ENCODE results near the gene ASCC1. TPM values are rescaled to one million over a fixed set of nuclear protein-coding genes. Genes with fewer than 3 reads are reported as not detected.
"Not testable (repeated sequence)": the region's sequence is repeated elsewhere in the genome, so short reads cannot be mapped to it uniquely, and the experiment has no call there.

The ASCC1 gene
- polyA plus RNA-seq, 1 donor (not counting 4 experiments of a cell fraction or from before 2014, with no cell fraction given) = 32.9 TPM

DNA sequence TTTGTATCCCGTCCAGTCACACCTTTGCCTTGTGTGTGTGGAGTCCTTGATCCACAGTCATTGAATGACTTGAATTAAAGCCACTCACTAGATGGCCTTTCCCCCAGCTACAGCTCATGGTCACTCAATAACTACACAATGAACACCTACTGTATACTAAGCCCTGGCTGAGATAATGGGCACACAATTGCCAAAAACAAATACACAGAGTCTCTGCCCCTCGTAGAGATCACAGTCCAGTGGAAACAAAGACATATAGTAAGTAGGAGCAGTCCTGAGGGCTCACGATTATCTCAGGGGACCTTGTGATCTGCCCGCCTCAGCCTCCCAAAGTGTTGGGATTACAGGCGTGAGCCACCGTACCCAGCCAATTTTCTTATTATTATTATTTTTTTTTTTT, 35.6 kb upstream of the ASCC1 start:
- dilution Hi-C loops (cut with MboI; ENCODE audit: extremely low pct_ligation_motif_present, low sequenced_read_pairs) = no loop called here
- no peaks in the 10 kb centered on the region for H4K20me1 ChIP-seq (ENCODE audit: control insufficient read depth, extremely low read depth, insufficient read depth, low read length)
- H3K4me1 ChIP-seq (ENCODE audit: control insufficient read depth, extremely low read depth, insufficient read depth, low read length) = peaks cover 50% of the 10 kb centered on the region
- H3K27me3 ChIP-seq (ENCODE audit: control insufficient read depth, extremely low read depth, insufficient read depth, low read length) = no peaks in the 10 kb centered on the region
- no peak for FAIRE-seq
- no peaks in the 10 kb centered on the region for H3K36me3 ChIP-seq (ENCODE audit: control insufficient read depth in 2 of 2, extremely low read depth in 1 of 2, insufficient read depth in 2 of 2, low read length in 2 of 2)
- H3K4me3 ChIP-seq (ENCODE audit: control insufficient read depth in 2 of 3, extremely low read depth in 1 of 3, insufficient read depth in 2 of 3, low read depth in 1 of 3, low read length in 3 of 3) = no peak overlapping the region
- no peaks in the 10 kb centered on the region for H3K9me3 ChIP-seq (ENCODE audit: control insufficient read depth, low read depth, low read length)
- DNase-seq (ENCODE audit: low read depth, low spot score) = no peak
- no peak for TF ChIP-seq EZH2 (IDR thresholded peaks at IDR 0.05; ENCODE audit: low read length)
- TF ChIP-seq, protein P1, sequence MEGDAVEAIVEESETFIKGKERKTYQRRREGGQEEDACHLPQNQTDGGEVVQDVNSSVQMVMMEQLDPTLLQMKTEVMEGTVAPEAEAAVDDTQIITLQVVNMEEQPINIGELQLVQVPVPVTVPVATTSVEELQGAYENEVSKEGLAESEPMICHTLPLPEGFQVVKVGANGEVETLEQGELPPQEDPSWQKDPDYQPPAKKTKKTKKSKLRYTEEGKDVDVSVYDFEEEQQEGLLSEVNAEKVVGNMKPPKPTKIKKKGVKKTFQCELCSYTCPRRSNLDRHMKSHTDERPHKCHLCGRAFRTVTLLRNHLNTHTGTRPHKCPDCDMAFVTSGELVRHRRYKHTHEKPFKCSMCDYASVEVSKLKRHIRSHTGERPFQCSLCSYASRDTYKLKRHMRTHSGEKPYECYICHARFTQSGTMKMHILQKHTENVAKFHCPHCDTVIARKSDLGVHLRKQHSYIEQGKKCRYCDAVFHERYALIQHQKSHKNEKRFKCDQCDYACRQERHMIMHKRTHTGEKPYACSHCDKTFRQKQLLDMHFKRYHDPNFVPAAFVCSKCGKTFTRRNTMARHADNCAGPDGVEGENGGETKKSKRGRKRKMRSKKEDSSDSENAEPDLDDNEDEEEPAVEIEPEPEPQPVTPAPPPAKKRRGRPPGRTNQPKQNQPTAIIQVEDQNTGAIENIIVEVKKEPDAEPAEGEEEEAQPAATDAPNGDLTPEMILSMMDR (optimal IDR thresholded peaks at IDR 0.05 in 1 of 3, IDR thresholded peaks at IDR 0.05 in 1 of 3, conservative IDR thresholded peaks at IDR 0.05 in 1 of 3; ENCODE audit: extremely low read depth in 1 of 3, insufficient read depth in 2 of 3, low read length in 3 of 3) = no peak
- no peak overlapping the region for H3K9ac ChIP-seq (ENCODE audit: control insufficient read depth, extremely low read depth, insufficient read depth, low read length)
- no peak overlapping the region for H3K4me2 ChIP-seq (ENCODE audit: control insufficient read depth, extremely low read depth, insufficient read depth, low read depth, low read length)
- no peak overlapping the region for H3K27ac ChIP-seq (ENCODE audit: control insufficient read depth, insufficient read depth, low read length)
- H3K9me1 ChIP-seq (ENCODE audit: control insufficient read depth, extremely low read depth, insufficient read depth, low read length) = no peaks in the 10 kb centered on the region
- H2AFZ ChIP-seq (ENCODE audit: control insufficient read depth, low read length) = no peak overlapping the region
- H3K79me2 ChIP-seq (ENCODE audit: control insufficient read depth, insufficient read depth, low read length) = no peaks in the 10 kb centered on the region

DNA sequence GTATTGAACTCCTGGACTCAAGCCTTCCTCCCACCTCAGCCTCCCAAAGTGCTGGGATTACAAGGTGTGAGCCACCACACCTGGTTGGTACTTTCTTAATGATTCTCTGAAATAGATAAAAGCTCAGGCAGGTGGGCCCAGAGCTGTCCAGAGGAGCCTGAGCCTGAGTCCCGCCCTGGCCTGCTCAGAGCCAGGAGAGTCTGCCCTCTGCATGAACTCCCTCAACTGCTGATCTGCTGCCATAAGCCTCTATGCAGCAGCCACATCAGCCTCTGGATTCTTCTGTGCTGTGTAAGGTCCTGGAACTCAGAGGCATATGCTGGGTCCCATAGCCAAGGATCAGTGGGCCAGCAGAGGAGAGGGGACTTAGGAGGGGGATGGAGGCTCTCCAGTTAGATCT, 34.6 kb upstream of the ASCC1 start:
- no peaks in the 10 kb centered on the region for H3K36me3 ChIP-seq (ENCODE audit: control insufficient read depth in 2 of 2, extremely low read depth in 1 of 2, insufficient read depth in 2 of 2, low read length in 2 of 2)
- no peak for DNase-seq (ENCODE audit: low read depth, low spot score)
- H3K27ac ChIP-seq (ENCODE audit: control insufficient read depth, insufficient read depth, low read length) = no peak overlapping the region
- no peaks in the 10 kb centered on the region for H3K79me2 ChIP-seq (ENCODE audit: control insufficient read depth, insufficient read depth, low read length)
- H2AFZ ChIP-seq (ENCODE audit: control insufficient read depth, low read length) = no peak overlapping the region
- FAIRE-seq = no peak
- H3K4me1 ChIP-seq (ENCODE audit: control insufficient read depth, extremely low read depth, insufficient read depth, low read length) = peaks cover 44% of the 10 kb centered on the region
- H3K9ac ChIP-seq (ENCODE audit: control insufficient read depth, extremely low read depth, insufficient read depth, low read length) = no peak overlapping the region
- dilution Hi-C loops (cut with MboI; ENCODE audit: extremely low pct_ligation_motif_present, low sequenced_read_pairs) = no loop called here
- H3K4me2 ChIP-seq (ENCODE audit: control insufficient read depth, extremely low read depth, insufficient read depth, low read depth, low read length) = no peak overlapping the region
- TF ChIP-seq EZH2 (IDR thresholded peaks at IDR 0.05; ENCODE audit: low read length) = no peak
- TF ChIP-seq, protein P1 (optimal IDR thresholded peaks at IDR 0.05 in 1 of 3, IDR thresholded peaks at IDR 0.05 in 1 of 3, conservative IDR thresholded peaks at IDR 0.05 in 1 of 3; ENCODE audit: extremely low read depth in 1 of 3, insufficient read depth in 2 of 3, low read length in 3 of 3) = no peak
- H4K20me1 ChIP-seq (ENCODE audit: control insufficient read depth, extremely low read depth, insufficient read depth, low read length) = no peaks in the 10 kb centered on the region
- H3K9me1 ChIP-seq (ENCODE audit: control insufficient read depth, extremely low read depth, insufficient read depth, low read length) = no peaks in the 10 kb centered on the region
- H3K9me3 ChIP-seq (ENCODE audit: control insufficient read depth, low read depth, low read length) = no peaks in the 10 kb centered on the region
- H3K27me3 ChIP-seq (ENCODE audit: control insufficient read depth, extremely low read depth, insufficient read depth, low read length) = no peaks in the 10 kb centered on the region
- no peak overlapping the region for H3K4me3 ChIP-seq (ENCODE audit: control insufficient read depth in 2 of 3, extremely low read depth in 1 of 3, insufficient read depth in 2 of 3, low read depth in 1 of 3, low read length in 3 of 3)

DNA sequence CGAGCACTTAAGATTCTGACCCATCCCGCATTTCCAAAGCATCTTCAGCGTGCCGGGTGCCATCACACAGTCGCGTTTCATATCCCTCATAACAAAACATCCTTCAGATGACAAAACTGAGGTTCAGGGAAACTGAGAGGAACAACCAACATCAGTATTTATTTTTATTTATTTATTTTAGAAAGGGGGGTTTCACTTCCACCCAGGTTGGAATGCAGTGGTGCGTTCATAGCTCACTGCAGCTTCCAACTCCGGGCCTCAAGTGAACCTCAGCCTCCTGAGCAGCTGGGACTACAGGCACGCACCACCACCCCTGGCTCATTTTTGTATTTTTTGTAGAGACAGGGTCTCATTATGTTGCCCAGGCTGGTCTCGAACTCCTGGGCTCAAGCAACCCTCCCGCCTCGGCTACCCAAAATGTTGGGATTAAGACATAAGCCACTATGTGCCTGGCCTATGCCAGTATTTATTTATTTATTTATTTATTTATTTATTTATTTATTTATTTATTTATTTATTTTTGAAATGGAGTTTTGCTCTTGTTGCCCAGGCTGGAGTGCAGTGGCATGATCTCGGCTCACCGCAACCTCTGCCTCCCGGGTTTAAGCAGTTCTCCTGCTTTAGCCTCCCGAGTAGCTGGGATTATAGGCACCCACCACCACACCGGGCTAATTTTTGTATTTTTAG, 33.2 kb upstream of the ASCC1 start:
- Histone ChIP-seq H3K4me1 (ENCODE audit: control insufficient read depth, extremely low read depth, insufficient read depth, low read length) (peaks cover 38% of the 10 kb centered on the region), H3K4me3 (ENCODE audit: control insufficient read depth in 2 of 3, extremely low read depth in 1 of 3, insufficient read depth in 2 of 3, low read depth in 1 of 3, low read length in 3 of 3) (peak overlapping the region in 1 of 3 experiments; percentile 11), H3K27ac (ENCODE audit: control insufficient read depth, insufficient read depth, low read length) (peak overlapping the region; percentile 89), H3K4me2 (ENCODE audit: control insufficient read depth, extremely low read depth, insufficient read depth, low read depth, low read length) (peak overlapping the region; percentile 67)
- H3K79me2 ChIP-seq (ENCODE audit: control insufficient read depth, insufficient read depth, low read length); FAIRE-seq; dilution Hi-C loops (cut with MboI; ENCODE audit: extremely low pct_ligation_motif_present, low sequenced_read_pairs); H3K9me3 ChIP-seq (ENCODE audit: control insufficient read depth, low read depth, low read length); H4K20me1 ChIP-seq (ENCODE audit: control insufficient read depth, extremely low read depth, insufficient read depth, low read length); H3K9me1 ChIP-seq (ENCODE audit: control insufficient read depth, extremely low read depth, insufficient read depth, low read length); H3K36me3 ChIP-seq (ENCODE audit: control insufficient read depth in 2 of 2, extremely low read depth in 1 of 2, insufficient read depth in 2 of 2, low read length in 2 of 2); H2AFZ ChIP-seq (ENCODE audit: control insufficient read depth, low read length); DNase-seq (ENCODE audit: low read depth, low spot score); H3K27me3 ChIP-seq (ENCODE audit: control insufficient read depth, extremely low read depth, insufficient read depth, low read length); H3K9ac ChIP-seq (ENCODE audit: control insufficient read depth, extremely low read depth, insufficient read depth, low read length): not testable (repeated sequence)

All from keratinocyte (primary cell).